Measurements from ENCODE around the gene ATP2C2.

ATP2C2 gene

DNA sequence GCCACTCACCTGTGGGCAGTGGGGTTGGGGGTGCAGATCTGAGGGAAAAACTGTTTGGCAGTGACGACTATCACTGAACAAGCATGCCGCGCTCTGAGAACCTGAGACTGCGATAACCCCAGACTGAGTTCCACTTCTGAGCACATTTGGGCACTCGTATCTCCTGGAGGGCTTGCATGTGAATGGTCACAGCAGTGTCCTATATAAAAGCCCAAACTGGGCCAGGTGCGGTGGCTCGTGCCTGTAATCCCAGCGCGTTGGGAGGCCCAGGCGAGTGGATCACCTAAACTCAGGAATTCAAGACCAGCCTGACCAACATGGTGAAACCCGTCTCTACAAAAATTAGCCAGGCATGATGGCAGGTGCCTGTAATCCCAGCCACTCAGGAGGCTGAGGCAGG is 18.7 kb downstream of the ATP2C2 start:
- TF ChIP-seq, protein P1, sequence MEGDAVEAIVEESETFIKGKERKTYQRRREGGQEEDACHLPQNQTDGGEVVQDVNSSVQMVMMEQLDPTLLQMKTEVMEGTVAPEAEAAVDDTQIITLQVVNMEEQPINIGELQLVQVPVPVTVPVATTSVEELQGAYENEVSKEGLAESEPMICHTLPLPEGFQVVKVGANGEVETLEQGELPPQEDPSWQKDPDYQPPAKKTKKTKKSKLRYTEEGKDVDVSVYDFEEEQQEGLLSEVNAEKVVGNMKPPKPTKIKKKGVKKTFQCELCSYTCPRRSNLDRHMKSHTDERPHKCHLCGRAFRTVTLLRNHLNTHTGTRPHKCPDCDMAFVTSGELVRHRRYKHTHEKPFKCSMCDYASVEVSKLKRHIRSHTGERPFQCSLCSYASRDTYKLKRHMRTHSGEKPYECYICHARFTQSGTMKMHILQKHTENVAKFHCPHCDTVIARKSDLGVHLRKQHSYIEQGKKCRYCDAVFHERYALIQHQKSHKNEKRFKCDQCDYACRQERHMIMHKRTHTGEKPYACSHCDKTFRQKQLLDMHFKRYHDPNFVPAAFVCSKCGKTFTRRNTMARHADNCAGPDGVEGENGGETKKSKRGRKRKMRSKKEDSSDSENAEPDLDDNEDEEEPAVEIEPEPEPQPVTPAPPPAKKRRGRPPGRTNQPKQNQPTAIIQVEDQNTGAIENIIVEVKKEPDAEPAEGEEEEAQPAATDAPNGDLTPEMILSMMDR (IDR thresholded peaks at IDR 0.05; ENCODE audit: borderline replicate concordance, extremely low read depth, low read length, poor library complexity, severe bottlenecking) = no peak
- TF ChIP-seq EZH2 (IDR thresholded peaks at IDR 0.05; ENCODE audit: borderline replicate concordance, low read depth, low read length, severe bottlenecking) = no peak
- no peak overlapping the region for H3K27ac ChIP-seq (ENCODE audit: low read length)
- DNase-seq = no peak
- peaks cover 2% of the 10 kb centered on the region for H3K27me3 ChIP-seq (ENCODE audit: insufficient read depth, low read length, poor library complexity)
- no peaks in the 10 kb centered on the region for H3K79me2 ChIP-seq (ENCODE audit: insufficient read depth, low read length)
- H3K9ac ChIP-seq (ENCODE audit: low read depth, low read length) = no peak overlapping the region
- H3K4me1 ChIP-seq (ENCODE audit: insufficient read depth, low read length) = no peaks in the 10 kb centered on the region
- H4K20me1 ChIP-seq (ENCODE audit: insufficient read depth, low read length) = no peaks in the 10 kb centered on the region
- H2AFZ ChIP-seq (ENCODE audit: low read depth, low read length) = no peak overlapping the region
- no peak overlapping the region for H3K4me3 ChIP-seq (ENCODE audit: low read depth in 1 of 2, low read length in 2 of 2)
- H3K9me3 ChIP-seq (ENCODE audit: insufficient read depth, low read length, severe bottlenecking) = peaks cover 3% of the 10 kb centered on the region
- ATAC-seq (ENCODE audit: insufficient read depth, low read depth) = no peak
- no peaks in the 10 kb centered on the region for H3K36me3 ChIP-seq (ENCODE audit: insufficient read depth, low read length)
- H3K4me2 ChIP-seq (ENCODE audit: insufficient read depth, low read length) = no peak overlapping the region

DNA sequence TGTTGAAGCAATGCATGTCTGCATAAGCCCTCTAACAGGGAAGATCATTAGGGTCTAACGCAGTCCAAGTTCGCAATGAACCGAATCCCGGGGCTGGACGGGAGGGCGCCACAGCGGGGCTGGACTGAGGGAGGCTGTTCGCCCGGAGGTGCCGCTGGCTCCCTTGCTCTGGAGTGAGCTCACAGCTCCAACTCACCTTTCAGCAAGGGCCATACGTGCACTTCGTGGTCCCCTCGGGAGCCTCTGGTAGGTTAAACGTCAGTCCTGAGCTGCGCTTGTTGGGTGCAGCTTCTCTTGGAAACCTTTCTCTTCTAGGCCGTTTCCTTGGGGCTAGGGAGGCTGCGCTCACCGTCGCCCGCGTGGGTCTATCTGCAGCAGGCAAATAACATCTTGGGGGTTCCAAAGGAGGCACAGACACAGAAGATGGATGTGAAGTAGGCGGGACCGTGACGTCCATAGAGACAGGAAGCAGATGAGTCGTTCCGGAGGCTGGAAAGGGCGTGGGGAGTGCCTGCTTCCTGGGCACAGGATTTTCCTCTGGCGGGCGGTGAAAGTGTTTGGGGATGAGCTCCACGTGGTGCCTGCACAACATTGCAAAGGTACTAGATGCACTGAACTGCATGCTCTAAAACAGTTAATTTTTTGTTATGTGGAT is 21.9 kb downstream of the ATP2C2 start:
- no peak for ATAC-seq (ENCODE audit: insufficient read depth, low read depth)
- Histone ChIP-seq H3K4me1 (ENCODE audit: insufficient read depth, low read length) (no peaks in the 10 kb centered on the region), H4K20me1 (ENCODE audit: insufficient read depth, low read length) (no peaks in the 10 kb centered on the region), H3K4me2 (ENCODE audit: insufficient read depth, low read length) (no peak overlapping the region), H3K27me3 (ENCODE audit: insufficient read depth, low read length, poor library complexity) (peaks cover 5% of the 10 kb centered on the region), H3K9me3 (ENCODE audit: insufficient read depth, low read length, severe bottlenecking) (no peaks in the 10 kb centered on the region), H3K27ac (ENCODE audit: low read length) (no peak overlapping the region), H2AFZ (ENCODE audit: low read depth, low read length) (no peak overlapping the region), H3K9ac (ENCODE audit: low read depth, low read length) (no peak overlapping the region), H3K36me3 (ENCODE audit: insufficient read depth, low read length) (no peaks in the 10 kb centered on the region), H3K4me3 (ENCODE audit: low read depth in 1 of 2, low read length in 2 of 2) (no peak overlapping the region), H3K79me2 (ENCODE audit: insufficient read depth, low read length) (no peaks in the 10 kb centered on the region)
- TF ChIP-seq, protein P1 (IDR thresholded peaks at IDR 0.05; ENCODE audit: borderline replicate concordance, extremely low read depth, low read length, poor library complexity, severe bottlenecking) = no peak
- TF ChIP-seq EZH2 (IDR thresholded peaks at IDR 0.05; ENCODE audit: borderline replicate concordance, low read depth, low read length, severe bottlenecking) = no peak
- DNase-seq = no peak

DNA sequence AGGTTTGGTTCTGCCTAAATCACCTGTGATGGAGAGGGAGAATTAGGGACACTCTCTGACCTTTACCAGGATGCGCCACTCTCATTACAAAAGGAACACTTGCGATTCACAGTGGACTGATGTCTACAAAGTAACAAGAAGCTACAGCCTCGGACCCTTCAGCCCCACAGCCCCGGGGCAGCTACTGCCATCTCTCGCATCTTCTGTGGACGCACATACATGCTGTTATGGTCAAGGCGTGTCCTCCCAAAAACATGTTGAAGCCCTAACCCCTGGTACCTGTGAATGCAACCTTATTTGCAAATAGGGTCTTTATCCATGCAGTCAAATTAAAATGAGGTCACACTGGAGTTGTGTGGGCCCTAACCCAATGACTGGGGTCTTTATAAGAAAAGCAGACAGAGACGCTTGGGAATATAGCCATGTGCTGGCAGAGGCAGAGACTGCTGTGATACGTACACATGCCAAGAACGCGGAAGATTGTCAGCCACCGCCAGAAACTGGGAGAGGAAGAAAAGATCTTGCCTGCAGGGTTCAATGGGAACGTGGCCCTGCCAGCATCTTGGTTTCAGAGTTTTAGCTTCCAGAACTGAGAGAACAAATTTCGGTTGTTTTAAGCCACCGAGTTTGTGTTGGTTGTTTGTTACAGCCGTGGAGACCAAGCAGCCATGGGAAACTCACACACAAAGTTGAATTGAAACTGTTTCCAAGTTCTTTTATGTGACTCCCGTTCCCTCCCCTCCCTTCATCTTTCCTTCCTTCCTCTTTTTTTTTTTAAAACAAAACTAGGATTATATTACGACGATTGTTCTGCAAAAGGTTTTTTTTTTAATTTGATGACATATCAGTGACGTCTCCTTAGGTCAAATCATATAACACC is 23.1 kb downstream of the ATP2C2 start:
- ATAC-seq (ENCODE audit: insufficient read depth, low read depth) = no peak
- Histone ChIP-seq H4K20me1 (ENCODE audit: insufficient read depth, low read length) (no peaks in the 10 kb centered on the region), H3K27me3 (ENCODE audit: insufficient read depth, low read length, poor library complexity) (peaks cover 5% of the 10 kb centered on the region), H3K9me3 (ENCODE audit: insufficient read depth, low read length, severe bottlenecking) (no peaks in the 10 kb centered on the region), H3K27ac (ENCODE audit: low read length) (no peak overlapping the region), H3K4me2 (ENCODE audit: insufficient read depth, low read length) (no peak overlapping the region), H2AFZ (ENCODE audit: low read depth, low read length) (no peak overlapping the region), H3K4me3 (ENCODE audit: low read depth in 1 of 2, low read length in 2 of 2) (no peak overlapping the region), H3K9ac (ENCODE audit: low read depth, low read length) (no peak overlapping the region), H3K36me3 (ENCODE audit: insufficient read depth, low read length) (no peaks in the 10 kb centered on the region), H3K79me2 (ENCODE audit: insufficient read depth, low read length) (no peaks in the 10 kb centered on the region), H3K4me1 (ENCODE audit: insufficient read depth, low read length) (no peaks in the 10 kb centered on the region)
- TF ChIP-seq, protein P1 (IDR thresholded peaks at IDR 0.05; ENCODE audit: borderline replicate concordance, extremely low read depth, low read length, poor library complexity, severe bottlenecking) = no peak
- TF ChIP-seq EZH2 (IDR thresholded peaks at IDR 0.05; ENCODE audit: borderline replicate concordance, low read depth, low read length, severe bottlenecking) = no peak
- no peak for DNase-seq
